NCI-H2171 treated with DMSO at 0.1 percent for 48 hours (cell line): ENCODE measurements around the gene CXCL9.
"Not testable (repeated sequence)": the region's sequence is repeated elsewhere in the genome, so short reads cannot be mapped to it uniquely, and the experiment has no call there.

Experiments
- DNase-seq: peaks from one replicate; lab custom pipeline; 2025; lab: John Stamatoyannopoulos, UW

CXCL9 gene

GRCh38 chr4:75954811-75955210, 52.5 kb downstream of the CXCL9 start:
- not testable (repeated sequence) for DNase-seq

DNA sequence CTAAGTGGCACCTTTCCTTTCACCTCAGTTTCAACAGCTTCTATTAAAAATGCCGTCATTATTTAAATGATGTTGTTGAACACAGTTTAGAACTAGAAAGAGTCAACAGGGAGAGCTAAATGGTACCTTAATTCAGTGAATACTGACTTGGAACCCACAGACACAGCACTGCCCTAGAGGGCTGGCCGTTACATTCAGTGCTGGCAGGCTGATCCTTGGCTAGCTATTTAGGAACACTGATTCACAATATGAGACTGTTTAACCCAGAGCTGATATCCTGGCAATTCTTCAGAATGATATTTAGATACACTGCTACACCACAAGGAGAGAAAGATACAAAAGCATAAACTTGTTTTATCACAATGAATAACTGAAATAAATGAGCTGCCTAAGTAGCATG, 53.8 kb downstream of the CXCL9 start:
- DNase-seq, result no peak
